ENCODE data around the gene NFIC.
"Not testable (repeated sequence)": the region's sequence is repeated elsewhere in the genome, so short reads cannot be mapped to it uniquely, and the experiment has no call there.

The NFIC gene

DNA sequence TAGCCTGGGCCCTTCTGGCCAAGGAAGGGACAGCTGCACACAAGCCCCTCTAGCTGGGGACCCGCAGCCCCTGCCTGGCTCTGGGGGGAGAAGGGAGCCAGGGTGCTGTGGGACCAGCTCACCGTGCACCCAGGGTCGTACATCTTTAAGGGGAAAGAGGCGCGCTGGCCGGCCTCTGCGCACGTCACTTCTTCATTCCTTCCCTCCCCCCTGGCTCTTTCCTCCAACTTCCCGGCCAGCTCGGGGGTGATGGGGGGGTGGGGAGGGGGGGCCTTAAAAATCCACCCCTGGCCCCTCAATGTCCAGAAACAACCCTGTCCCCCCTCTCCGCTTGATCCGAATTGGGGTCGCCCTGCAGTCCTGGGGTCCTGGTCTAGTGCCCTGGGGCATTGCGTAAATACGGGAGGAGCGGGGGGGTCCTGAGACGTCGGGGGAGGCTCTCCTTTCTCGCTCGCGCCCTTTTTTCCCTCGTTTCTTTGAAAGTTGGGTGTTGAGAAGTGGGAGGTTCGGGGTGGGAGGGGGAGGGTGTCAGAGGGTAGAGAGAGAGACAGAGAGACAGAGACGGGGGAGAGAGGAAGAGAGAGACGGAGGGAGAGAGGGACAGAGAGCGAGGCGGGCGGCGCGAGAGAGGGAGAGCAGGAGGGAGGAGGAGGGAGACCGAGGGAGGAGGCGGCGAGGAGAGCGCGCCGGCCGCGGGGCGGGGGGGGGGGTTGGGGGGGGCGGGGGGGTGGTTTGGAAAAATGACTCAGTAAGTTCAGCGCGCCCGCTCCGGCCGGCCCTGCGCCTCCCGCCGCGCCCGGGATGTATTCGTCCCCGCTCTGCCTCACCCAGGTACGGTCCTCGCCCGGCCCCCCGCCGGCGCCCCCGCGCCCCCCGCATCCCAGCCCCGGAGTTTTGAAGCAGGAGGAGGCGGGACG lies at the start of gene NFIC:
Gene NFIC (plus strand): TSS at position 748 of the 917 bp plus-strand sequence. CDS start 54 bp downstream, at position 802.
- no peak for DNase-seq (ENCODE audit: low read depth, low spot score)

DNA sequence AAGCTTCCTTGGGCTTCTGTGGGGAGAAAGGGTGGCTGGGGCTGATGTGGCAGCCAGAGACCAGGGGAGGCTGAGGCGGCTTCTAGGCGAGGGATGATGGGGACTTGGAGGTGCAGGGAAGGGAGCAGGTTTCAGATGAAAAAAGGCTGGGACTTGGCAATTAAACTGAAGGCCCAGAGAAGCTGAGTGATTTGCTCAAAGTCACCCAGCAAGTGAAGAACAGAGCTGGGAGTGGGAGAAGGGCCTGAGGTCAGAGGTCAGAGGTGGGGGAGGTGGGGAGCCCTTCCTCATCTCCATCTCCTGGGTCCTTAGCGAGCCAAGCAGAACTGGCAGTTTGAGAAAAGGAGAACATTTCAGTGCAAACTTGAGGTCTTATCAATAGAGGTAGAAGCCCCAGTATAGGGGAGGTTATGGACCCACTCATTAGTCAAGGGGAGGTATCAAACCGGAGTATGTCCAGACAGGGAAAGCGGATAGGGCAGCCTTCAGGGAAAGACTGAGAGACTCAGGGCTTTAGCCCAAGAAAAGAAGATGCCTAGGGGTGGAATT lies 49.6 kb upstream of the NFIC start:
- DNase-seq (ENCODE audit: low read depth, low spot score), result no peak

DNA sequence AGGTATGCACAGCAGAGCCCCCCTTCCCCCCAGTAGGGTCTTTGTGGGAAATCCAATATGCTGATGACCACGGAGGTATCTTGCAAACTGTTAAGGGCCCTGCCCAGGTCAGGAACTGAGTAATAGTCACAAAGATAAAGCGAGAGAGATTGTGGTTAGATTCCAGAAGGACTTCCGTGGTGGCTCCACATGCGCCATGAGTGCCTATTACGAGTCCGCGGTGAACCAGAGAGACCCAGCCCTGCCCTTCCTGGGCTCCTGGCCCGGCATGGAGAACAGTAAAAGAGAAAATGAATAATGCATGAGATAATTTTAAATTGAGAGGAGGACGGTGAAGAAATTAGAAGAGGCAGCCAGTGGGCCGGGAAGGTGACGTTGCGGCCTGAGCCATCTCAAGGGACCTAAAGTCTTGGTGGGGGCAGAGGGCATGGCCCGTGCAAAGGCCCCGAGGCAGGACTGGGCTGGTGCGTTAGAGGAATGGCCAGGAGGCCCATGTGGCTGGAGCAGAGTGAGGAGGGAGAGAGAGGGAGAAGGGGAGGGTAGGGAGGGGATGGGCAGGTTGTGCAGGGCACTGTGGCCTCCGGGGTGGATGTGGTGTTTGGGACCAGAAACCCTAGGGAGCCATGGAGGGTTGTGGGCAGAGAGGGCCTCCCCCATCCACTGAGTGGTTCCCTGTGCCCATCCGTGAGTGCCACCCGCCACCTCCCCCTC lies 46.6 kb upstream of the NFIC start:
- no peak for DNase-seq (ENCODE audit: low read depth, low spot score)

- no peak for DNase-seq (ENCODE audit: low read depth, low spot score)
Measured at GRCh38 chr19:3320354-3320670, 46.1 kb upstream of the NFIC start.

GRCh38 chr19:3320853-3321252 lies 45.5 kb upstream of the NFIC start:
- no peak for DNase-seq (ENCODE audit: low read depth, low spot score)

GRCh38 chr19:3321696-3322095 lies 44.7 kb upstream of the NFIC start:
- no peak for DNase-seq (ENCODE audit: low read depth, low spot score)

DNA sequence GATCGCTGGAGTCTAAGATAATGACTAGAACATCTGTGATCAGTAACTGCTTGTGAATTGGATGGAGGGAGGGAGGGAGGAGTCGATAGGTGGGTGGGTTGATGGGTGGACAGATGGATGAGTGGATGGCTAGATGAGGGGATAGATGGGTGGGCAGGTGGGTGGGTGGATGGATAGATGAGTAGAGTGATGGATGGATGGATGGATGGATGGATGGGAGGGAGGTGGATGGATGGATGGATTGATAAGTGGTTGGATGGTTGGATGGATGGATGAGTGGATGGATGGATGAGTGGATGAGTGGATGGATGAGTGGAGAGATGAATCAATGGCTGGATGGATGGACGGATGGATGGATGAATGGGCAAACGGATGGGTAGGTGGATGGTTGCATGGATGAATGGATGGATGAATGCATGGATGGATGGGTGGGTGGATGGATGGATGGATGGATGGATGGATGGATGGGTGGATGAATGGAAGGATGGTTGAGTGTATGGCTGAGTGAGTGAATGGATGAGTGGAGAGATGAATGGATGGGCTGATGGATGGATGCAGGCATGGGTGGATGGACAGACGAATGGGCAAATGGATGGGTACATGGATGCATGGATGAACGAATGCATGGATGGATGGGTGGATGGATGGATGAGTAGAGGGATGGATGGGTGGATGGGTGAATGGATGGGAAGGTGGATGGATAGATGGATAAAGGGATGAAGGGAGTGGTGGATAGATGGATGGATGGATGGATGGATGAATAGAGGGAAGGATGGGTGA lies 44.0 kb upstream of the NFIC start:
- no peak for DNase-seq (ENCODE audit: low read depth, low spot score)

GRCh38 chr19:3323026-3323425 lies 43.4 kb upstream of the NFIC start:
- DNase-seq (ENCODE audit: low read depth, low spot score), result no peak

DNA sequence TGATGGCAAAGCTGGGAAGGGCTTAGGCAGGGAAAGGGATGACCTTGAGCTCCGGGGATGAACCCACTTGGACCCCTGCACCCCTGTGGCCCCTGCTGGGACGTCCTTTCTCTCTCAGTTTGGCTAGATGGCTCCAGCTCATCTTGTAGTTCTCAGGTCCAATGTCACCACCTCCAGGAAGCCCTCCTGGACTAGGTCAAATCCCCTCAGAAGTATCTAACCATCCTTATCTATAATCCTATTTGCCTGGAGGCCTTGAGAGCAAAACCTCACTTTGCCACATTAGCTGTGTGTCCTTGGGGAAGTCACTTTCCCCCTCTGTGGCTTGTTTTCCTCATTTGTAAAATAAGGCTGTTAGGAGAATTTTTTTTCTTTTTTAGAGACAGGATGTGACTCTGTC lies 42.7 kb upstream of the NFIC start:
- DNase-seq (ENCODE audit: low read depth, low spot score), result no peak

DNA sequence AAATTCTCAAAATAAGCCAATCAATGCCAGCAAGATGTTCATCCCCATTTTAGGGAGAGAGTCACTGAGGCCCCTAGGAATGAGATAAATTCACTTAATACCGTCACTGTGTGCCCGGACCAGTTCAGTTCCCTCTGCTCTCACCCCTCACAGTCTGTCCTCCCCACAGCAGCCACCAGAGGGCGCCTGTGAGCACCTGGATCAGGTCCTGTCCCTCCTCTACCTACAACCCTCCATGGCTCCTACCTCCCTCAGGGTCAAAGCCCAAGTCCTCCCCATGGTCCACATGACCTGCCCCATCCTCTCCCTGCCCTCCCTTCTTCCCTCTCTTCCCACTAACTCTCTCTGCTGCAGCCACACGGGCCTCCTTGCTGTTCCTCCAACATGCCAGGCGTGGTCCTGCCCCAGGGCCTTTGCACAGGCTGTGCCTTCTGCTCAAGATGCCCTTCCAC lies 42.0 kb upstream of the NFIC start:
- DNase-seq (ENCODE audit: low read depth, low spot score), result no peak

DNA sequence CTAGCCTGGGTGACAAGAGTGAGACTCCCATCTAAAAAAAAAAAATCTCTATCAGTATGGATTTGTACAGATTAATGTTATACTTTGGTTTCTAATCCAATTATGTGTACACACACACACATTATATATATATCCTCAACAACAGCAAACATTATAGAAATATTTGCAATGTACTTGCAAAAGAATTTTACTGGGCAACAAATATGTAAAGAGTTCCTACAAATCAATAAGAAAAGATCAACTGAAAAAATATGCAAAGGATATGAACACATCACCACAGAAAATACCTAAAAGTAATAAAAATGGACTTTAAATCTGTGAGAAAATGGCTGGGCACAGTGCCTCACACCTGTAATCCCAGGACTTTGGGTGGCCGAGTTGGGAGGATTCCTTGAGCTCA lies 40.9 kb upstream of the NFIC start:
- no peak for DNase-seq (ENCODE audit: low read depth, low spot score)

DNA sequence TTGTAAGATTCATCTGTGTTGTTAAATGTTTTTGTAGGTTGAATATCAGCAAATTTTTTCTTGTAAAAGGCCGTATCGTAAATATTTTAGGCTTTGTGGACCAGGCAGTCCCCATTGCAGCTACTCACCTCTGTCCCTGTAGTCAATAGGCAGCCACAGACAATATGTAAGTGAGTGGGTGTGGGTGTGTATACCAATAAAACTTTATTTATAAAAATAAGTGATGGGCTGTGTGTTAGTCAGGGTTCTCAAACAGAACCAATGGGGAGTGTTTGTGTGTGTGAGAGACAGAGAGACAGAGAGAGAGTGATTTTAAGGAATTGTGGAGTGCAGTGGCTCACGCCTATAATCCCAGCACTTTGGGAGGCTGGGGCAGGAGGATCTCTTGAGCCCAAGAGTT lies 37.6 kb upstream of the NFIC start:
- no peak for DNase-seq (ENCODE audit: low read depth, low spot score)

GRCh38 chr19:3330047-3330446 lies 36.3 kb upstream of the NFIC start:
- no peak for DNase-seq (ENCODE audit: low read depth, low spot score)

- not testable (repeated sequence) for DNase-seq (ENCODE audit: low read depth, low spot score)
Measured at GRCh38 chr19:3332232-3332631, 34.2 kb upstream of the NFIC start.

GRCh38 chr19:3333020-3333583 lies 33.3 kb upstream of the NFIC start:
- no peak for DNase-seq (ENCODE audit: low read depth, low spot score)

GRCh38 chr19:3333662-3334061 lies 32.7 kb upstream of the NFIC start:
- no peak for DNase-seq (ENCODE audit: low read depth, low spot score)

DNA sequence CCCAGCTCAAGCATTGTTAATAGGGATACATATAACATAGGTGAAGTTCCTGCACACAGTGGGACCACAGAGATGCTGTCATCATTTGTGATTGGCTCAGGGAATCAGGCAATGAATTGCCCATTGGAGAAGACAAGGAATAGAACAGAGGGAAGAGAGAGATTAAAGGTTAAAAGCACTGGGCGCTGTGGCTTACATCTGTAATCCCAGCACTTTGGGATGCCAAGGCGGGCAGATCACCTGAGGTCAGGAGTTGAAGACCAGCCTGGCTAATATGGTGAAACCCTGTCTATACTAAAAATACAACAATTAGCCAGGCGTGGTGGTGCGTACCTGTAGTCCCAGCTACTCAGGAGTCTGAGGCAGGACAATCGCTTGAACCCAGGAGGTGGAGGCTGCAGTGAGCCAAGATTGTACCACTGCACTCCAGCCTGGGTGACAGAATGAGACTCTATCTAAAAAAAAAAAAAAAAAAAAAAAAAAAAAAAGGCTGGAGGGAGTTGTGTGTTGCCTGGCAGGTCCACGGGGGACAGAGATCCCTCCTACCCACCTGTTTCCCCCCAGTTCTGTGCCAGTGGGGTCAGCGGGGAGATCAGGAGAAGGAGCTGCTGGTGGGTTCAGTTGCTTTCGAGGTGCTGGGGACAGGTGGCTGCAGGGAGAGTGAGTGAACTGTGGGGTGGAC lies 31.5 kb upstream of the NFIC start:
- not testable (repeated sequence) for DNase-seq (ENCODE audit: low read depth, low spot score)

DNA sequence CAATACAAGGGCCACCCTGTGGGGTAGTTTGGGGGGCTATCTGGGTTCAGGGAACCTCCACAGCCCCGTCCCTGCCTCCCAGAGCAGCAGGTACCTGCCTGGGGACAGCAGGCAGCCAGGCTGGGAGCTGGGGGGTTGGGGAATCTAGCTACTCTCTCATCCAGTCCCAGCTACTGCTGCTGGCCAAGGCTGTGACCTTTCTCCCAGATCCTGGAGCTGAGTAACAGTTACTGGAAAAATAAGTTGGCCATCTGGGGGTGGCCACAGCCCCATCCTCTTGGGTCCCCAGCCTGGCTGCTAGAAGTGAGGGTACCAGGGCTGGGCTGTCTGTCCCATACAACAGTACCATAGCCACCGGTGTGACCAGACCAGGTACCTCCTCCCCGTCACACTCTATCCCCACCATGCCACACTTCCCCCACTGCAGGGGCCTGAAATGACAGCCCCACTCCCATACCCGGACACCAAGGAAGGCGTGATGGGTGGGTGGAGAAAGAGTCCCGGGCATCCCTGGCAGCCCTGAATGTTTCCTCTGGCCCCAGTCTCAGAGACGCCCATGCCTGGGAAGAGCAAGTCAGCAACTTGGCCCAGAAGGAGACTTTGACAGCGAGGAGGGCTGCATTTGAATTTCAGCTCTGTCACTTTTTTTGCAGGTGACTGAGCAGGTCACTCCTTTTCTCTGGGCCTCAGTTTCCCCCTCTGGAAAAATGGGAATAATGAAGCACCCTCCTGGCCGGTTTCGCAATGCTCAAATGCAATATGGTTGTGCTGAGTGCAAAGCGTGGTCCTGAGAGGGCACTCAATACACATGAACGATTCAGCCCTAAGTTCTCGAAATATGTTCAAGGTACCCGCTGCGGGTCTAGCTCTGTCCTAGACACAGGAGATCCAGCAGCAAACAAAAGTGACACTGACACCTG lies 30.7 kb upstream of the NFIC start:
- DNase-seq (ENCODE audit: low read depth, low spot score), result no peak

GRCh38 chr19:3336351-3336679 lies 30.1 kb upstream of the NFIC start:
- DNase-seq (ENCODE audit: low read depth, low spot score), result no peak

All from smooth muscle cell of the brain vasculature (primary cell).